GM18508 (cell line): ENCODE results near the gene CADPS2.
"Not testable (repeated sequence)": the region's sequence is repeated elsewhere in the genome, so short reads cannot be mapped to it uniquely, and the experiment has no call there.

Experiments
- ATAC-seq: cut with Tn5 transposase; IDR thresholded peaks from one replicate; pipeline ENCODE4 v1.9.1; 2021; ENCODE audit warnings: moderate number of reproducible peaks; ENCODE audit not compliant: insufficient read depth, unreplicated experiment

Gene CADPS2

DNA sequence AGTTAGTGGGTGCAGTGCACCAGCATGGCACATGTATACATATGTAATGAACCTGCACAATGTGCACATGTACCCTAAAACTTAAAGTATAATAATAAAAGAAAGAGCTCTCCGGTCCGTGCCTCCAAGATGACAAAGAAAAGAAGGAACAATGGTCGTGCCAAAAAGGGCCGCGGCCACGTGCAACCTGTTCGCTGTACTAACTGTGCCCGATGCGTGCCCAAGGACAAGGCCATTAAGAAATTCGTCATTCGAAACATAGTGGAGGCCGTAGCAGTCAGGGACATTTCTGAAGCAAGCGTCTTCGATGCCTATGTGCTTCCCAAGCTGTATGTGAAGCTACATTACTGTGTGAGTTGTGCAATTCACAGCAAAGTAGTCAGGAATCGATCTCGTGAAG is 205.1 kb downstream of the CADPS2 start:
- ATAC-seq: not testable (repeated sequence)

GRCh38 chr7:122679813-122680212 is 206.4 kb downstream of the CADPS2 start:
- no peak for ATAC-seq

DNA sequence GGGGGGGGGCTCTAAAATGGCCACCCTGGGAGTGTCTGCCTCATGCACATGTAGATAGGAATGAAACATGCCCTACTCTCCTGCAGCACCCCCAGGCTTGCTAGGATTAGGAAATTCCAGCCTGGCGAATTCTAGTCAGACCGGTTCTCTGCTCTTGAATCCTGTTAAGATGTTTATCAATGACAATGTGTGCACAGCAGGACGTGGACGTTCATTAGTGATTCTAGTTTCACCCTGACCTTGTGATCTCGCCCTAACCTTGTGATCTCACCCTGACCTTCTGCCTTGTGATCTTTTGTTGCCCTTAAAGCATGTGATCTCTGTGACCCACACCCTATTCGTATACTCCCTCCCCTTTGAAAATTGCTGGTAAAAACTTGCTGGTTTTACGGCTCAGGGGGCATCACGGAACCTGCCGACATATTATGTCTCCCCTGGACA is 207.0 kb downstream of the CADPS2 start:
- ATAC-seq: not testable (repeated sequence)

DNA sequence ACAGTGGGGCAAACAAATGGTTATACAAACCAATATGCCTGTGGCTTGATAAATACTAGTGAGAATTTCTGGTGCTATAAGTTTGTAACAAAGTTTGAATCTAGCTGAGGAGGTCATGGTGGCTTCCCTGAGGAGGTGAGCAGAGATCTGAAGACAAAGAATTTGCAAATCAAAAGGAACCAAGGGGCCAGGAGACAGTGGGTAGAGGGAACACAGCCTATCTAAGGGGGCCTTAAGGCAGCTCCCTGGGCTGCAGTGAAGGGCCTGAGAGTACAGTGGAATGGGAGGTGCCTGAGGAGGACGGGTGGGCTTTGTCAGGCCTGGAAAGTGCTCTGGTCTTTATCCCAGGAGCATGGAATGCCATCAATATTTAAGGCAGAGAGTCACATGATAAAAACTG is 209.1 kb downstream of the CADPS2 start:
- ATAC-seq: no peak

DNA sequence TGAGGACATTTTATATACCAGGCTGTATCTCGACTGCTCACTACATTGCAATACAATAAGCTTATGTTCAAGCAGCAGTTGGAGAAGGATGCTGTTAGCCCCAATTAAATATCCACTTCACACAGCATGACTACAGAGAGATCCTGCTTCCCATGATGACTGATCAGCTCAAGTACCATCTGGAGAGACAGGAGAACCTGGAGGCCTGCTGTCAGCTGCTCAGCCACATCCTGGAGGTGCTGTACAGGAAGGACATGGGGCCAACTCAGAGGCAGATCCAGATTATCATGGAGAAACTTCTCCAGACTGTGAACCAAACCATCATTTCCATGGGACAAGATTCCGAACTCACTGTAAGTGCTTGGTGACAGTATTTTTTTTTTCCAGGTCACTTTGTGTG is 209.8 kb downstream of the CADPS2 start:
- ATAC-seq: no peak

DNA sequence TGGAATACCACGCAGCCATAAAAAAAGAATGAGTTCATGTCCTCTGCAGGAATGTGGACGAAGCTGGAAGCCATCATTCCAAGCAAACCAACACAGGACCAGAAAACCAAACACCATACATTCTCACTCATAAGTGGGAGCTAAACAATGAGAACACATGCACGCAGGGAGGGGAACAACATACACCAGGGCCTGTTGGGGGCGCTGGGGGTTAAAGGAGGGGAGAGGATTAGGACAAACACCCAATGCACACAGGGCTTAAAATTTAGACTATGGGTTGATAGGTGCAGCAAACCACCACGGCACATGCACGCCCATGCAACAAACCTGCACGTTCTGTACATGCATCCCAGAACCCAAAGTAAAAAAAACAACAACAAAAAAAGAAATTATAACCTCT is 210.6 kb downstream of the CADPS2 start:
- ATAC-seq: no peak

DNA sequence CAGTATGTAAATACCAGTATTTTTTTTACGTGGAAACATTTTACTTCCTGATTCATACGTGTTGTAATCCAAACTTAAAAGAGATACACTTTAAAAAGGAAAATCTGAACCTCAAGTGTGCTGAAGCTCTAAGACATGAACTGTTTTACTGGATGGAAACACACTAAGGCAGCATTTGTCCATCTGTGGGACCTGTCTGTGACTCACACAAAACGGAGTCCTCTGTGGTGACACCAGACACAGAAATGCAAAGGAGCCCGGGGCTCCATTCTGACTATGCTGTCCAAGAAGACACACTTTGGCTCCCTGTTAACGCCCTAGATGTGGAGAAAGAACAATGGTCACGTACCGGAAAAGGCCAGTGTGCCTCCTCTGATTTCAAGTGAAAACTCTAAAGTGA is 211.2 kb downstream of the CADPS2 start:
- no peak for ATAC-seq

- ATAC-seq: no peak
These were observed 211.8 kb downstream of the CADPS2 start for GRCh38 chr7:122674502-122674901.

- ATAC-seq: no peak
These were observed 212.3 kb downstream of the CADPS2 start for GRCh38 chr7:122673951-122674350.

- ATAC-seq: no peak
These were observed 213.7 kb downstream of the CADPS2 start for GRCh38 chr7:122672536-122672935.

DNA sequence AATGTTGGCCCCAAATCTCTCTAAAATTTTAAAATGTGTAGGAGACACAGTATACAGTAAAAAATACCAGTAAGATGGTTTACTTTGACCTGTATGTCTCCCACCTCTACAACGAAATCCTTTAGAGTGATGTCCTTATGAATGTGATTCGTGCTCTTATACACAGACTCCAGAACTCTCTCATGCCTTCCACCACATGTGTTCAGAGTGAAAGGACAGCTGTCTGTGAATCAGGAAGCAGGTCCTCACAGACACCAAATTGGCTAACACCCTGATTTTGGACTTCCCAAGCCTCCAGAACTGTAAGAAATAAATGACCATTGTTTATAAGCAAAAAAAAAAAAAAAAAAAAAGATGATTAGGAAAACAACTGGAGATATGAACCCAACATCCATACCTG is 222.5 kb downstream of the CADPS2 start:
- no peak for ATAC-seq

DNA sequence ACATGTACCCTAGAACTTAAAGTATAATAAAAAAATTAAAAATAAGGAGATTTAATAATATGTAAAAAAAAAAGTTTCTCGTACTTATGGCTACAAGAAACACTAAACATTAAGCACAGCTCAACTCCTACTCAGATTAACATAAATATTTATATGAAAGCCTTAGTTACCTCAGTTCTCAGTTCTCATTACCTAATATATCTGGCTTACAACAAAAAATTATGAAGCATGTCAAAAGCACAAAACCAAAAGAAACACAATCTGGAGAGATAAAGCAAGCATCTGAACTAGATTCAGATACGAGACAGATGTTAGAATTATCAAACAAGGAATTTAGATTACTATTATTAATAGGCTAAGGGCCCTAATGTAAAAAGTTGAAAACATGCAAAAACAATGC is 227.4 kb downstream of the CADPS2 start:
- ATAC-seq: no peak

GRCh38 chr7:122653685-122654084 is 232.6 kb downstream of the CADPS2 start:
- no peak for ATAC-seq

DNA sequence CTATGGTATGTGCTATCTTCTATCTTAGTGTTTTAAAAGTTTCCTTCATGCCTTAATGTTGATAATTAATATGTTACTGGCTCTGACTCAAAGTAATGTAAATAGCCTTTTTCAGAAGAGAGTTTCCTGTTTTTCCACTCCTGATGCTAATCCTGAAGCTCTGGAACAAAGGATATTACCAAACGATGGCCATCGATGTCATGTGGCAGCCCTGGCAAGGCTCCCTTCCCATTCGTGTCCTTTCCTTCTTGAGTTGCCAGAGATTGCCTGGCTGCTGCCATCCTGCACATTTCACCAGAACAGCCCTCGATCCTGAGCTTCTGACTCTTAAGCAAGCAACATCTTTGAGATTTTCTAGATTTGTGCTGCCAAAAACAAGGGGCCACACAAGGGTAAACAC is 233.4 kb downstream of the CADPS2 start:
- no peak for ATAC-seq

- ATAC-seq: no peak
These were observed 234.8 kb downstream of the CADPS2 start for GRCh38 chr7:122651451-122651850.

DNA sequence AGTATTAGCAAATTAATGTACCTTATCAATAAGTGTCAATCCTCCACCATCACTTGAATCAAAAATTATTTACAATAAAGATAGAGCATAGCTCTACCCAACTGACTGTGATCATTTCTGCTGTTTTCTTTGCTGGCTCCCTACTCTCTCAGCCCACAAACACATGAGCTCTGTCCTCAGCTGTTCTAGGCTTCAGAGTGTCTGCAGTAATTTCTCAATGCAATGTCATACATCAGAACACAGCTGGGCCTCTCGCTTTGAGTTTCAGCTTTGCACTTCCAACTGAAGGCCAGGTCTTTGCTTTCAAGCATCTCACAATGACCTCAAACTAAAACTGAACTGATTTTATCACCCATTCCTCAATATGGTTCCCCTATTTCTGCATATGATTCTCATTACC is 243.0 kb downstream of the CADPS2 start:
- no peak for ATAC-seq

GRCh38 chr7:122638459-122638858 is 247.8 kb downstream of the CADPS2 start:
- no peak for ATAC-seq

GRCh38 chr7:122637784-122638183 is 248.5 kb downstream of the CADPS2 start:
- ATAC-seq: no peak

DNA sequence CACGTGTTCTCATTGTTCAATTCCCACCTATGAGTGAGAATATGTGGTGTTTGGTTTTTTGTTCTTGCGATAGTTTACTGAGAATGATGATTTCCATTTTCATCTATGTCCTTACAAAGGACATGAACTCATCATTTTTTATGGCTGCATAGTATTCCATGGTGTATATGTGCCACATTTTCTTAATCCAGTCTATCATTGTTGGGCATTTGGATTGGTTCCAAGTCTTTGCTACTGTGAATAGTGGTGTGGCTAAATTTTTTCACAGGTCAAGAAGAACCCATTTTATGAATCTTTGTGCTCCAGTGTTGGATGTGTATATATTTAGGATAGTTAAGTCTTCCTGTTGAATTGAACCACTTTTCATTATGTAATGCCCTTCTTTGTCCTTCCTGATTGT is 250.8 kb downstream of the CADPS2 start:
- not testable (repeated sequence) for ATAC-seq

GRCh38 chr7:122633472-122633871 is 252.8 kb downstream of the CADPS2 start:
- ATAC-seq: no peak

DNA sequence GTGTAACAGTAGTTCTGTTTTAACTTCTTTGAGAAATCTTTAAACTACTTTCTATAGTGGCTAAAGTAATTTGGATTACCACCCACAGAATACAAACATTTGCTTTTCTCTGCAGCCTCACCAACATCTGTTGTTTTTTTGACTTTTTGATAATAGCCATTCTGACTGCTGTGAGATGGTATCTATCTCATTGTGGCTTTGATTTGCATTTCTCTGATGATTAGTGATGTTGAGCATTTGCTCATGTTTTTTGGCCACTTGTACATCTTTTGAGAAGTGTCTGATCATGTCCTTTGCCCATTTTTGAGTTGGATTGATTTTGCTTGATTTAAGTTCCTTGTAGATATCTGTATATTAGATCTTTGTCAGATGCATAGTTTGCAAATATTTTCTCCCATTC is 254.0 kb downstream of the CADPS2 start:
- ATAC-seq: no peak

DNA sequence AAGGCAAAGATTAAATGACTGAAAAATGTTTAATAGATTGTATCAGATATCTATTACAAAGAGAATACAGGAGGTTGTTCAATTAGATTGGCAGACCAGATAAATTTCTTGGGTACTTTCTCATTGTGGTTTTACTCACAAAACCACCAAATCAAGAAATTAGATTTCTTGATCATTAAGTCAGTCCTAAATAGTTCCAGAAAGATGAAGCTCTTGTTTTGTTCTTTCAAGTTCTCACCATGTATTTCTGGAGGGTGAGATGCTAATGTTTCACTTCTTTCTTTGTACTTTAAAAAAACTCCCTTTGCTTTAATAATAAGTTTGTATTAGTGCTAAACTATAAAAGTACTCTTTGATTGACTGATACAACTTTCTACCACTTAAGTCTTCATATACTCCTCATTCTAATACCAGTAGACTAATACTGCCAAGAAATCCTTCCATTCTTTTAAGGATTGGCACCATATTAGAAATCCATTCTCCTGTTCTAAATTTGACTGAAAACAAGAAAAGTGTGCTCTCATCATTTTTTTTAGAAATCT is 256.8 kb downstream of the CADPS2 start:
- ATAC-seq: no peak
